ENCODE data around the gene CMTM8.

GRCh38 chr3:32405155-32405554 is 166.7 kb downstream of the CMTM8 start:
- TF ChIP-seq CTCF (IDR thresholded peaks at IDR 0.05) (no peak), EP300 (IDR thresholded peaks at IDR 0.05) (no peak), POLR2A (IDR thresholded peaks at IDR 0.05) (no peak), POLR2AphosphoS5 (IDR thresholded peaks at IDR 0.05) (no peak)
